Glutamatergic neuron (in vitro differentiated cells): ENCODE measurements around the gene MMP28. TPM values are rescaled to one million over a fixed set of nuclear protein-coding genes. Genes with fewer than 3 reads are reported as not detected.
A peak's percentile ranks its signal among the peaks of the same experiment; 100 is the strongest.

ENCODE experiments used
- DNase-seq: peaks from one replicate; pipeline ENCODE4 v3.0.0; 2022
- H3K27ac Mint-ChIP-seq: one replicate; pipeline ENCODE4 v1.8.0; 2020; ENCODE audit warnings: mild to moderate bottlenecking, mixed read lengths, inconsistent platforms; ENCODE audit not compliant: unreplicated experiment
- H3K27me3 Mint-ChIP-seq: one replicate; pipeline ENCODE4 v1.8.0; 2020; ENCODE audit warnings: mild to moderate bottlenecking, moderate library complexity, mixed read lengths, inconsistent platforms; ENCODE audit not compliant: unreplicated experiment
- H3K36me3 Mint-ChIP-seq: one replicate; pipeline ENCODE4 v1.8.0; 2020; ENCODE audit warnings: mild to moderate bottlenecking, mixed read lengths, inconsistent platforms; ENCODE audit not compliant: unreplicated experiment
- H3K4me1 Mint-ChIP-seq: one replicate; pipeline ENCODE4 v1.8.0; 2020; ENCODE audit warnings: mild to moderate bottlenecking, low read depth, mixed read lengths, inconsistent platforms; ENCODE audit not compliant: unreplicated experiment
- H3K4me3 Mint-ChIP-seq: one replicate; pipeline ENCODE4 v1.8.0; 2020; ENCODE audit warnings: mild to moderate bottlenecking, mixed read lengths, inconsistent platforms; ENCODE audit not compliant: unreplicated experiment
- H3K9me3 Mint-ChIP-seq: one replicate; pipeline ENCODE4 v1.8.0; 2020; ENCODE audit warnings: mild to moderate bottlenecking, moderate library complexity, mixed read lengths, inconsistent platforms; ENCODE audit not compliant: unreplicated experiment
- CTCF ChIP-seq: fragments of 200-600 bp; sonication (generic); IDR thresholded peaks from one replicate; pipeline ENCODE4 v1.5.0; 2021; ENCODE audit not compliant: partially characterized antibody, unreplicated experiment
- total RNA-seq: library from RNA; stranded (reverse); fragmentation: NEBNext Ultra II Directional; extraction: Animal tissue kit (Norgen Biotek cat#: 25700); gene quantifications from one replicate; pipeline ENCODE4 v1.2.1, GENCODE V29; 2021; ENCODE audit not compliant: unreplicated experiment

The MMP28 gene
- total RNA-seq, 1 donor from 2014 or later: 0.49 TPM

DNA sequence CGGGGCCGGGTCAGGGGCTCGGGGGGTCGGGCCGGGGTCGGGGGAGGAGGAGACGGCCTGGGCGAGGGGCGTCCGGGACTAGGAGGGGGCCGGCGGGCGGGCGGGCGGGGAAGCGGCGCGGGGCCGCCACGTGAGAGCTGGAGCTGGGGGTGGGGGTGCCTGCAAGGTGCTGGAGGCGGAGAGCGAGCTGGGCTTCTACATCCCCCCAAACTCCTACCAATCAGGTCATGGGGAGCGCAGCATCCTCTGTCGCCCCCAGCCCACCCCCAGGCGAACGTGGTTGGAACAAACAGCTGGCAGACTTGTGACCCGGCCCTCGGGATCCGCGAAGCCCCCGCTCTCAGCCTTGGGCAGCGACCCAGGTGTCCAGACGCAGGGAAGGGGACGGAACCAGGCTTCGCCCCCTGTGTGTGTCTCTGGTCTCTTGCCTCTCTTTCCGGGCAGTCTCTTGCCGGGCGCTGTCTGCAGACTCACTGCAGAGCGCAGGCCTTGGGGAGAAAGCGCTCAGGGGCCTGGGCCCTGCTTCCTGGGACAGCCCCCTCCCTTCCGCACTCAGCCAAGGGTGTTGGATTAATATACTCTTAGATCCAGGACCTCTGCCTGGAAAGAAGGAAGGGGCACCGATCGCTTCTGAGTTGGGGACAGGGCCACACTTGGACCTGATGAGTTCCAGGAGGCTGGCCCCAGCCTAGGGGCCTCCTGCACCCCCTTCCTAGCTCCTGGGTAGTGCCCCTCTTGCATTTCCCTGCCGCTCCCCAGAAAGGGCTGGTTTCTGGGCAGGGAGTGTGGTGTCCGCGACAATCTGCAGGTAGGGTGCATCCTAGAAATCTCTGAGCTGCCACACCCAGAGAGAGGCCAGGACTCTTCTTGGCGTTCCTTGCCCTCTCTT lies 63.3 kb downstream of the MMP28 start:
- Mint-ChIP-seq H3K36me3 (no peaks in the 10 kb centered on the region), H3K4me3 (peak overlapping the region; percentile 80), H3K9me3 (peaks cover 6% of the 10 kb centered on the region), H3K27me3 (peaks cover 1% of the 10 kb centered on the region), H3K27ac (no peak overlapping the region), H3K4me1 (peaks cover 5% of the 10 kb centered on the region)
- no peak for DNase-seq
- no peak for TF ChIP-seq CTCF

- Mint-ChIP-seq H3K27me3 (peaks cover 1% of the 10 kb centered on the region), H3K4me3 (peak within 1 kb of the TSS; percentile 80), H3K9me3 (peaks cover 6% of the 10 kb centered on the region), H3K4me1 (peaks cover 5% of the 10 kb centered on the region), H3K36me3 (no peaks in the 10 kb centered on the region), H3K27ac (no peak within 1 kb of the TSS)
- DNase-seq: peak; percentile 86
- TF ChIP-seq CTCF: no peak
These were observed 64.1 kb downstream of the MMP28 start, which contains the start of gene RASL10B for GRCh38 chr17:35731239-35731916. Gene RASL10B (plus strand): TSS chr17:35731639. CDS start chr17:35735185, 3,546 bp downstream.

- Mint-ChIP-seq H3K27ac (no peak overlapping the region), H3K27me3 (peaks cover 1% of the 10 kb centered on the region), H3K9me3 (peaks cover 6% of the 10 kb centered on the region), H3K4me3 (peak overlapping the region; percentile 75), H3K4me1 (peaks cover 13% of the 10 kb centered on the region), H3K36me3 (no peaks in the 10 kb centered on the region)
- DNase-seq: no peak
- no peak for TF ChIP-seq CTCF
These were observed 64.9 kb downstream of the MMP28 start for GRCh38 chr17:35730400-35731005.

GRCh38 chr17:35729405-35729833 lies 66.0 kb downstream of the MMP28 start:
- TF ChIP-seq CTCF: no peak
- peaks cover 1% of the 10 kb centered on the region for H3K27me3 Mint-ChIP-seq
- H3K4me3 Mint-ChIP-seq: no peak overlapping the region
- peaks cover 17% of the 10 kb centered on the region for H3K4me1 Mint-ChIP-seq
- H3K27ac Mint-ChIP-seq: no peak overlapping the region
- peaks cover 5% of the 10 kb centered on the region for H3K9me3 Mint-ChIP-seq
- no peak for DNase-seq
- H3K36me3 Mint-ChIP-seq: no peaks in the 10 kb centered on the region
